Stimulated activated naive CD8-positive, alpha-beta T cell treated with anti-CD3 and anti-CD28 coated beads, Interleukin-15, amount 100 ng/mL, for 72 hours (primary cell): ENCODE data around the gene GPRIN1.
A peak's percentile ranks its signal among the peaks of the same experiment; 100 is the strongest.
"Not testable (repeated sequence)": the region's sequence is repeated elsewhere in the genome, so short reads cannot be mapped to it uniquely, and the experiment has no call there.

Experiments used
- ATAC-seq: fragments of 150-1000 bp; cut with Tn5 transposase; 2 replicates; pipeline ENCODE4 v1.10.0; 2021; ENCODE audit warnings: mild to moderate bottlenecking, moderate library complexity
- DNase-seq, 2 donors: peaks; one replicate each; pipeline ENCODE4 v3.0.0; 2021 to 2022
- H3K27ac Mint-ChIP-seq, 2 donors: one replicate each; pipeline ENCODE4 v1.8.0; 2022; ENCODE audit warnings: mild to moderate bottlenecking in 2 of 2, mixed read lengths in 2 of 2, moderate library complexity in 2 of 2
- H3K27me3 Mint-ChIP-seq: one replicate; pipeline ENCODE4 v1.8.0; 2022; ENCODE audit warnings: mixed read lengths
- H3K4me1 Mint-ChIP-seq: one replicate; pipeline ENCODE4 v1.8.0; 2022; ENCODE audit warnings: mild to moderate bottlenecking, mixed read lengths
- H3K4me3 Mint-ChIP-seq, 2 donors: one replicate each; pipeline ENCODE4 v1.8.0; 2022; ENCODE audit warnings: mild to moderate bottlenecking in 2 of 2, mixed read lengths in 2 of 2, moderate library complexity in 1 of 2
- H3K9me3 Mint-ChIP-seq, 2 donors: one replicate each; pipeline ENCODE4 v1.8.0; 2022; ENCODE audit warnings: mixed read lengths in 2 of 2

Gene GPRIN1

DNA sequence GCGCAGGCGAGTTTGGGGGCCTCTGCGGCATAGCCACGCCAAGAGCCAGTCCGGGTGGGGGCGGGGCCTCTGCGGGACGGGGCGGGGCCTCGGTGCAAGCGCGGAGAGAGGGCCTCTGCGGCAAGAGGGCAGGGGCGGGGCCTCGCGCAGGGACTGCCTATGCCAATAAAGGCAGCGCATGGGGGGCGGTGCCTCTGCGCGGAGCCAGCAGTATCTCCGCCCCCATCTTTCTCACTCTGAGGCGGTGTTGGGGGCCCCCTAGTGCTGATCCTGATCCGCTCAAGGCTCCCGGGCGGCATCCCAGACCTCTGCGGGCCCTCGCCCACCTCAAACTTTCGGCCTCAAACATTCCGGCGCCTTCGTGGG, 9.2 kb upstream of the GPRIN1 start:
- peak; percentile 81 to 88 for DNase-seq
- Mint-ChIP-seq H3K4me3 (peak overlapping the region; percentile 44 to 54), H3K9me3 (no peaks in the 10 kb centered on the region), H3K27ac (no peak overlapping the region), H3K27me3 (peaks cover 90% of the 10 kb centered on the region), H3K4me1 (peaks cover 26% of the 10 kb centered on the region)
- peak; percentile 97 for ATAC-seq

DNA sequence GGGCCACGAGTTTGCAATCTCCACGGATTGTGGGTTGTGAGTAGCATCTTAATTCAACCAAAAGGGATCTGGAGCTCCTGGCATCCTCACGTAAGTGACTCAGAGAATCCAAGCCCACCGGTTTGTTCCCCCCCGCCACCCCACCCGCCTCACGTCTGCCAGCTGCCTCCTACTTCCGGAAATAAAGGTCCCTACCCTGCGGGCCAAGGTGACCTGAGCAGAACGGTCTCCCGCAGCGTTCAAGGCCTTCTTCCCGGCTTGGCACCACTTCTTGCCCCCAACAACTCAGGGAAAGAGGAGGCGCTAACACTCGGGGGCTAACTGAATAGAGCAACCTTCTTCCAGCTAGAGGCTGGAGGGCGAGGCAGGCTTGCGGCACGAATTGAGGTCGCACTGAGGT, 8.8 kb upstream of the GPRIN1 start:
- Mint-ChIP-seq H3K4me1 (peaks cover 26% of the 10 kb centered on the region), H3K4me3 (peak overlapping the region; percentile 44 to 54), H3K9me3 (no peaks in the 10 kb centered on the region), H3K27me3 (peaks cover 86% of the 10 kb centered on the region), H3K27ac (no peak overlapping the region)
- DNase-seq (no peak), ATAC-seq (no peak)

- H3K4me1 Mint-ChIP-seq = peaks cover 26% of the 10 kb centered on the region
- ATAC-seq = no peak
- H3K27ac Mint-ChIP-seq = no peak overlapping the region
Measured at GRCh38 chr5:176616511-176616910, 6.6 kb upstream of the GPRIN1 start.

GRCh38 chr5:176614805-176615478, 5.0 kb upstream of the GPRIN1 start:
- DNase-seq = no peak
- Mint-ChIP-seq H3K9me3 (no peaks in the 10 kb centered on the region), H3K27me3 (peaks cover 66% of the 10 kb centered on the region), H3K4me1 (peaks cover 13% of the 10 kb centered on the region), H3K4me3 (no peak overlapping the region), H3K27ac (no peak overlapping the region)
- ATAC-seq = no peak

More at GRCh38 chr5:176616511-176616910, 6.6 kb upstream of the GPRIN1 start:
- Mint-ChIP-seq H3K9me3 (no peaks in the 10 kb centered on the region), H3K4me3 (no peak overlapping the region), H3K27me3 (peaks cover 78% of the 10 kb centered on the region)
- no peak for DNase-seq

GRCh38 chr5:176612855-176613254, 2.9 kb upstream of the GPRIN1 start:
- peaks cover 63% of the 10 kb centered on the region for H3K27me3 Mint-ChIP-seq
- no peak overlapping the region for H3K27ac Mint-ChIP-seq

GRCh38 chr5:176612008-176612407, 2.1 kb upstream of the GPRIN1 start:
- peak overlapping the region in 1 of 2 donors; percentile 3 for H3K27ac Mint-ChIP-seq

More at GRCh38 chr5:176612855-176613254, 2.9 kb upstream of the GPRIN1 start:
- H3K4me1 Mint-ChIP-seq = peaks cover 10% of the 10 kb centered on the region
- ATAC-seq (no peak), DNase-seq (no peak)
- H3K4me3 Mint-ChIP-seq = no peak overlapping the region
- H3K9me3 Mint-ChIP-seq = no peaks in the 10 kb centered on the region

DNA sequence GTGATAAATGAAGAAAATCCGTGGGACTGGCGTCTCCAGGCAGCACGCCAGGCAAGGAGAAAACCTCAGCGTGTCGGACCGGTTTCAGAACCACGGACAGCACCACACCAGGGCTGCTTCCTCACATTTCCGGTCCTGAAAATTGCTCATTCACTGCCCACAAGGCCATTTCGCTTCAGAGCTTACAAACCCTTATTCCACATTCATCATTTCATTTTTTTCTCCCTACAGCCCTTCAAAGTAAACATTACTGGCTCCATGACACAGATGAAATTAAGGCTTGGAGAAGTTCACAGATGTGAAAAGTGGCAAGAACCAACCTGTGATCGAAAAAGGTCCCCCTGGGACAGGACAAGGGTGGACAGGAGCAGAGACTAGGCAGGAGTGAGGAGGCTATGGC, 1.5 kb upstream of the GPRIN1 start:
- Mint-ChIP-seq H3K4me3 (no peak overlapping the region), H3K27ac (no peak overlapping the region), H3K4me1 (peaks cover 10% of the 10 kb centered on the region), H3K27me3 (peaks cover 49% of the 10 kb centered on the region), H3K9me3 (no peaks in the 10 kb centered on the region)
- ATAC-seq = no peak
- peak; percentile 41 to 53 for DNase-seq

More at GRCh38 chr5:176612008-176612407, 2.1 kb upstream of the GPRIN1 start:
- Mint-ChIP-seq H3K4me3 (no peak overlapping the region), H3K9me3 (no peaks in the 10 kb centered on the region), H3K4me1 (peaks cover 10% of the 10 kb centered on the region), H3K27me3 (peaks cover 55% of the 10 kb centered on the region)
- ATAC-seq = no peak
- no peak for DNase-seq

- H3K4me1 Mint-ChIP-seq = peaks cover 10% of the 10 kb centered on the region
- DNase-seq (no peak), ATAC-seq (no peak)
- no peaks in the 10 kb centered on the region for H3K9me3 Mint-ChIP-seq
- H3K27ac Mint-ChIP-seq = no peak overlapping the region
- peaks cover 39% of the 10 kb centered on the region for H3K27me3 Mint-ChIP-seq
- peak overlapping the region; percentile 69 to 71 for H3K4me3 Mint-ChIP-seq
Measured at GRCh38 chr5:176610435-176610773, 448 bp upstream of the GPRIN1 start.

DNA sequence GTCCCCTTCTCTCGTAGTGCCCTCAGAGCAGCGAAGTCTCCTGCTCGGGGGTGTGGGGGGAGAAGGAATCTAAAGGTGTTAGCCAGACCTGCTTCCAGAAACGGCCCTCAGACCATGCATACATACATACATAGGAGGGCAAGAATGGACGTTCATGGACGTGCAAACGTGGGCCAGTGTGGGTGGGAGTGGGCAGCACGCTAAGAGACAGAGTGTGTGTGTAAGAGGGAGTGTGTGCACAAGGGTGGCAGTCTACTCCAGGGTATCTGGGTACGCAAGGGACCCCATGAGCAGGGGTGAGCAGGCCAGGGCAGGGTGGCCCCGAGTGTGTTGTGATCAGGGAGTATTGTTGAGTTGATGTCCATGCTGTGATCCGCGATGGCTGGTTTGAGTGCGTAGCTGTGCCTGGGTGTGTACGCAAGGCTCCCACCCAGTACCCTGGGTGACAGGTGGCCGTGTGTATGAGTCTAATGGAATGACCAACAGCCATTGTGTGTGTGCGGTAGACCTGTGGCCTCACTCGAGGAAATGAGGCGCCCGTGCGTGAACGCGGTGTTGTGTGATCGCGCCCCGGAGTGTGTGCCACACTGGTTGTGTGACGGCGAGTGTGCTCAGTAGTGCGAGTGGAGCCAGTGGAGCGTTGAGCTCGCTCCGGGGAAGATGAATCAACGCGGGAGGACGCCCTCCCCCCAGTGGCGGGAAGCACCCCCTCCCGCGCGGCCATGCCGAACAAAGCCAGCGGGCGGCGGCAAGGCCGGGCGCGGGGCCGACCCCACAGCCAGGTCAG, 826 bp downstream of the GPRIN1 start:
- peaks cover 10% of the 10 kb centered on the region for H3K4me1 Mint-ChIP-seq
- H3K4me3 Mint-ChIP-seq = peak overlapping the region; percentile 82 to 92
- peak; percentile 32 for ATAC-seq
- no peak overlapping the region for H3K27ac Mint-ChIP-seq
- peaks cover 33% of the 10 kb centered on the region for H3K27me3 Mint-ChIP-seq
- H3K9me3 Mint-ChIP-seq = no peaks in the 10 kb centered on the region
- no peak for DNase-seq

GRCh38 chr5:176608142-176608705, 1.7 kb downstream of the GPRIN1 start:
- DNase-seq (no peak), ATAC-seq (no peak)
- Mint-ChIP-seq H3K27ac (no peak overlapping the region), H3K9me3 (no peaks in the 10 kb centered on the region), H3K4me3 (no peak overlapping the region), H3K27me3 (peaks cover 39% of the 10 kb centered on the region), H3K4me1 (peaks cover 10% of the 10 kb centered on the region)

- no peak overlapping the region for H3K4me3 Mint-ChIP-seq
- DNase-seq (no peak), ATAC-seq (no peak)
- H3K27ac Mint-ChIP-seq = no peak overlapping the region
- peaks cover 42% of the 10 kb centered on the region for H3K27me3 Mint-ChIP-seq
- no peaks in the 10 kb centered on the region for H3K9me3 Mint-ChIP-seq
- peaks cover 10% of the 10 kb centered on the region for H3K4me1 Mint-ChIP-seq
Measured at GRCh38 chr5:176606875-176607274, 3.1 kb downstream of the GPRIN1 start.

DNA sequence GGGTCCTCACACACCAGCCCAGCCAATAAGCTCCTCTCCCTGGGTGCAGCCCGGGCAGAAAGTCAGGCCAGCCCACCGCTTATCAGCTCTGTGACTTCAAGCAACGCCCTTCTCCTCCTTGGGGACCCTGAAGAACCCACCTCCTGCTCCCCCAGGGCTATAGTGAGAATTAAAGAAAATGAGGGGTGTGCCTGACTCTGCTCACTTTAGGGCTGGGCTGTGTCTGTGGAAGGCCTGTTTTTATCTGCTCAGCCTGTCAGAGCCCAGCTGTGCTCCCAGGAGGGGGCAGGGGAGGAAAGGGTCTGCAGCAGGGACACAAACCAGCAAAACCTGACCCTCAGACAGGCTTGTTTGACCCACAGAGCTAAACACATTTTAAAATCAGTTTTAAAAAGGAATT, 3.9 kb downstream of the GPRIN1 start:
- Mint-ChIP-seq H3K27me3 (peaks cover 36% of the 10 kb centered on the region), H3K4me3 (no peak overlapping the region), H3K27ac (no peak overlapping the region), H3K9me3 (no peaks in the 10 kb centered on the region), H3K4me1 (peaks cover 10% of the 10 kb centered on the region)
- ATAC-seq (no peak), DNase-seq (no peak)

DNA sequence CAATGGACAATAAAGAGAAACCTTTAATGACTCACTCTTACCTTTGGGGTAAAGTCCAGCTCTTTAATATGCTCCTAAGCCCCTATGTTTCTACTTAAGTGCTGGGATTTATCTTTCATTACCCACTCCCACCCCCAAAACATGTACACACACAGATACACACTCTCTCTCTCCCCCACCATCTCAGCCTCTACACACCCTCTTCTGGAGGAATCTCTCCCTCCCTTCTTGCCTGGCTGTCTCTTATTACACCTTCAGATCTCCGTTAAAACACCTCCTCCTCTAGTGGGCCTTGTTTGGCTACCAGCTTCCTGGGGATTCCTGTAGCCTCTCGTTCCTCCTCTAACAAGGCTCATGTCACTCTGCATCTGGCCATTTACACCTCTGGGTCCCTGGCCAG, 6.9 kb downstream of the GPRIN1 start:
- DNase-seq (no peak), ATAC-seq (no peak)
- Mint-ChIP-seq H3K4me3 (no peak overlapping the region), H3K27ac (no peak overlapping the region), H3K4me1 (peaks cover 13% of the 10 kb centered on the region), H3K9me3 (no peaks in the 10 kb centered on the region), H3K27me3 (peaks cover 35% of the 10 kb centered on the region)

- ATAC-seq (no peak), DNase-seq (no peak)
- peaks cover 38% of the 10 kb centered on the region for H3K27me3 Mint-ChIP-seq
- peaks cover 13% of the 10 kb centered on the region for H3K4me1 Mint-ChIP-seq
- H3K27ac Mint-ChIP-seq = no peak overlapping the region
- H3K9me3 Mint-ChIP-seq = no peaks in the 10 kb centered on the region
- H3K4me3 Mint-ChIP-seq = no peak overlapping the region
Measured at GRCh38 chr5:176601901-176602482, 8.0 kb downstream of the GPRIN1 start.

GRCh38 chr5:176599749-176600430, 10.1 kb downstream of the GPRIN1 start:
- not testable (repeated sequence) for H3K4me3 Mint-ChIP-seq, H3K9me3 Mint-ChIP-seq, H3K27ac Mint-ChIP-seq, DNase-seq, ATAC-seq
- Mint-ChIP-seq H3K4me1 (peaks cover 21% of the 10 kb centered on the region), H3K27me3 (peaks cover 52% of the 10 kb centered on the region)
